PFSK-1 (cell line): ENCODE measurements around the gene AIF1L.

Experiments used
- POLR2AphosphoS5 ChIP-seq: IDR thresholded peaks from 2 replicates; pipeline ENCODE4 v1.6.1; 2012; ENCODE audit warnings: low read depth, mild to moderate bottlenecking, control low read depth, low read length, moderate library complexity
- SIN3A ChIP-seq: IDR thresholded peaks from 2 replicates; pipeline ENCODE4 v1.6.1; 2012; ENCODE audit warnings: mild to moderate bottlenecking, low read length, moderate library complexity, borderline replicate concordance; ENCODE audit not compliant: insufficient read depth
- TF ChIP-seq, protein P1 (sequence below), 2 experiments: IDR thresholded peaks; 2 replicates each; pipeline versions ENCODE4 v1.6.1 to v1.8.0; 2011 to 2012; ENCODE audit warnings: low read depth in 2 of 2, low read length in 2 of 2, control low read depth in 1 of 2, inconsistent platforms in 1 of 2, mild to moderate bottlenecking in 1 of 2, moderate library complexity in 1 of 2; ENCODE audit not compliant: insufficient read depth in 1 of 2

DNA sequence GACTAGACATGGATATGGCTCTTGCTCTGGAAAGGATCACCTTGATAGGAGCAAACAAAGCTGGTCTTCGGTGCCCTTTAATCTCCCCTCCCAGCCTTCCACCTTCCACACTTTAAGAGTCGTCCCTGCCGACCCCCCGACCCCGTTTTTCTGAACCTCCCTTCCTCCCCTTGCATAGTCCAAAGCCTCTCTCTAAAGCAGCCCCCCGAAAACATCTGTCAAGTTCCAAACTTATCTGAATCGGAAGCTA, 28.6 kb downstream of the AIF1L start:
- TF ChIP-seq SIN3A (no peak), POLR2AphosphoS5 (no peak)
- TF ChIP-seq, protein P1, sequence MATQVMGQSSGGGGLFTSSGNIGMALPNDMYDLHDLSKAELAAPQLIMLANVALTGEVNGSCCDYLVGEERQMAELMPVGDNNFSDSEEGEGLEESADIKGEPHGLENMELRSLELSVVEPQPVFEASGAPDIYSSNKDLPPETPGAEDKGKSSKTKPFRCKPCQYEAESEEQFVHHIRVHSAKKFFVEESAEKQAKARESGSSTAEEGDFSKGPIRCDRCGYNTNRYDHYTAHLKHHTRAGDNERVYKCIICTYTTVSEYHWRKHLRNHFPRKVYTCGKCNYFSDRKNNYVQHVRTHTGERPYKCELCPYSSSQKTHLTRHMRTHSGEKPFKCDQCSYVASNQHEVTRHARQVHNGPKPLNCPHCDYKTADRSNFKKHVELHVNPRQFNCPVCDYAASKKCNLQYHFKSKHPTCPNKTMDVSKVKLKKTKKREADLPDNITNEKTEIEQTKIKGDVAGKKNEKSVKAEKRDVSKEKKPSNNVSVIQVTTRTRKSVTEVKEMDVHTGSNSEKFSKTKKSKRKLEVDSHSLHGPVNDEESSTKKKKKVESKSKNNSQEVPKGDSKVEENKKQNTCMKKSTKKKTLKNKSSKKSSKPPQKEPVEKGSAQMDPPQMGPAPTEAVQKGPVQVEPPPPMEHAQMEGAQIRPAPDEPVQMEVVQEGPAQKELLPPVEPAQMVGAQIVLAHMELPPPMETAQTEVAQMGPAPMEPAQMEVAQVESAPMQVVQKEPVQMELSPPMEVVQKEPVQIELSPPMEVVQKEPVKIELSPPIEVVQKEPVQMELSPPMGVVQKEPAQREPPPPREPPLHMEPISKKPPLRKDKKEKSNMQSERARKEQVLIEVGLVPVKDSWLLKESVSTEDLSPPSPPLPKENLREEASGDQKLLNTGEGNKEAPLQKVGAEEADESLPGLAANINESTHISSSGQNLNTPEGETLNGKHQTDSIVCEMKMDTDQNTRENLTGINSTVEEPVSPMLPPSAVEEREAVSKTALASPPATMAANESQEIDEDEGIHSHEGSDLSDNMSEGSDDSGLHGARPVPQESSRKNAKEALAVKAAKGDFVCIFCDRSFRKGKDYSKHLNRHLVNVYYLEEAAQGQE (IDR thresholded peaks at IDR 0.05; ENCODE audit: insufficient read depth in 1 of 2, low read depth in 2 of 2, low read length in 2 of 2): no peak
